ENCODE data around the gene MAML2. TPM values are rescaled to one million over a fixed set of nuclear protein-coding genes. Genes with fewer than 3 reads are reported as not detected.

MAML2 gene
- total and polyA plus RNA-seq, 2 experiments from 2014 or later = 2.0 to 7.1 TPM

DNA sequence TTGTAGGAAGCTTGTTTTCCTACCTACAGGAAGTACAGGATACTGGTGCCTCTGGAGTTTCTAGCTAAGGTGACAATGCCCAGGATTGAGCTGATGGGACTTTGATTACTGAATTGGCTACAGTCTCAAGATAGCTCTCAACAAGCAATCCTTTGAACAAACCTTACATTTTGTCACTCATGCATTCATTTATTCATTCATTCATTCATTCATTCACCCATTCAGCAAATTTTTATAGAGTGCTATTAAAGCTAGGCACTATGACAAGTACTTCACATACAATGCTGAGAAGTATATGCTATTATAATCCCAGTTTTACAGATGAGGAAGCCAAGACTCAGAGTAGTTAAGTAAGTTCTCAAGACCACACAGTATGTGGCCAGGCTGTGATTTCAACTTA is 316.0 kb downstream of the MAML2 start:
- TF ChIP-seq, protein P1, sequence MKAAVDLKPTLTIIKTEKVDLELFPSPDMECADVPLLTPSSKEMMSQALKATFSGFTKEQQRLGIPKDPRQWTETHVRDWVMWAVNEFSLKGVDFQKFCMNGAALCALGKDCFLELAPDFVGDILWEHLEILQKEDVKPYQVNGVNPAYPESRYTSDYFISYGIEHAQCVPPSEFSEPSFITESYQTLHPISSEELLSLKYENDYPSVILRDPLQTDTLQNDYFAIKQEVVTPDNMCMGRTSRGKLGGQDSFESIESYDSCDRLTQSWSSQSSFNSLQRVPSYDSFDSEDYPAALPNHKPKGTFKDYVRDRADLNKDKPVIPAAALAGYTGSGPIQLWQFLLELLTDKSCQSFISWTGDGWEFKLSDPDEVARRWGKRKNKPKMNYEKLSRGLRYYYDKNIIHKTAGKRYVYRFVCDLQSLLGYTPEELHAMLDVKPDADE (IDR thresholded peaks at IDR 0.05) = no peak
- no peak for TF ChIP-seq ZNF331 (CRISPR knock-in tag; IDR thresholded peaks at IDR 0.05; ENCODE audit: low read depth)
- TF ChIP-seq, protein P2, sequence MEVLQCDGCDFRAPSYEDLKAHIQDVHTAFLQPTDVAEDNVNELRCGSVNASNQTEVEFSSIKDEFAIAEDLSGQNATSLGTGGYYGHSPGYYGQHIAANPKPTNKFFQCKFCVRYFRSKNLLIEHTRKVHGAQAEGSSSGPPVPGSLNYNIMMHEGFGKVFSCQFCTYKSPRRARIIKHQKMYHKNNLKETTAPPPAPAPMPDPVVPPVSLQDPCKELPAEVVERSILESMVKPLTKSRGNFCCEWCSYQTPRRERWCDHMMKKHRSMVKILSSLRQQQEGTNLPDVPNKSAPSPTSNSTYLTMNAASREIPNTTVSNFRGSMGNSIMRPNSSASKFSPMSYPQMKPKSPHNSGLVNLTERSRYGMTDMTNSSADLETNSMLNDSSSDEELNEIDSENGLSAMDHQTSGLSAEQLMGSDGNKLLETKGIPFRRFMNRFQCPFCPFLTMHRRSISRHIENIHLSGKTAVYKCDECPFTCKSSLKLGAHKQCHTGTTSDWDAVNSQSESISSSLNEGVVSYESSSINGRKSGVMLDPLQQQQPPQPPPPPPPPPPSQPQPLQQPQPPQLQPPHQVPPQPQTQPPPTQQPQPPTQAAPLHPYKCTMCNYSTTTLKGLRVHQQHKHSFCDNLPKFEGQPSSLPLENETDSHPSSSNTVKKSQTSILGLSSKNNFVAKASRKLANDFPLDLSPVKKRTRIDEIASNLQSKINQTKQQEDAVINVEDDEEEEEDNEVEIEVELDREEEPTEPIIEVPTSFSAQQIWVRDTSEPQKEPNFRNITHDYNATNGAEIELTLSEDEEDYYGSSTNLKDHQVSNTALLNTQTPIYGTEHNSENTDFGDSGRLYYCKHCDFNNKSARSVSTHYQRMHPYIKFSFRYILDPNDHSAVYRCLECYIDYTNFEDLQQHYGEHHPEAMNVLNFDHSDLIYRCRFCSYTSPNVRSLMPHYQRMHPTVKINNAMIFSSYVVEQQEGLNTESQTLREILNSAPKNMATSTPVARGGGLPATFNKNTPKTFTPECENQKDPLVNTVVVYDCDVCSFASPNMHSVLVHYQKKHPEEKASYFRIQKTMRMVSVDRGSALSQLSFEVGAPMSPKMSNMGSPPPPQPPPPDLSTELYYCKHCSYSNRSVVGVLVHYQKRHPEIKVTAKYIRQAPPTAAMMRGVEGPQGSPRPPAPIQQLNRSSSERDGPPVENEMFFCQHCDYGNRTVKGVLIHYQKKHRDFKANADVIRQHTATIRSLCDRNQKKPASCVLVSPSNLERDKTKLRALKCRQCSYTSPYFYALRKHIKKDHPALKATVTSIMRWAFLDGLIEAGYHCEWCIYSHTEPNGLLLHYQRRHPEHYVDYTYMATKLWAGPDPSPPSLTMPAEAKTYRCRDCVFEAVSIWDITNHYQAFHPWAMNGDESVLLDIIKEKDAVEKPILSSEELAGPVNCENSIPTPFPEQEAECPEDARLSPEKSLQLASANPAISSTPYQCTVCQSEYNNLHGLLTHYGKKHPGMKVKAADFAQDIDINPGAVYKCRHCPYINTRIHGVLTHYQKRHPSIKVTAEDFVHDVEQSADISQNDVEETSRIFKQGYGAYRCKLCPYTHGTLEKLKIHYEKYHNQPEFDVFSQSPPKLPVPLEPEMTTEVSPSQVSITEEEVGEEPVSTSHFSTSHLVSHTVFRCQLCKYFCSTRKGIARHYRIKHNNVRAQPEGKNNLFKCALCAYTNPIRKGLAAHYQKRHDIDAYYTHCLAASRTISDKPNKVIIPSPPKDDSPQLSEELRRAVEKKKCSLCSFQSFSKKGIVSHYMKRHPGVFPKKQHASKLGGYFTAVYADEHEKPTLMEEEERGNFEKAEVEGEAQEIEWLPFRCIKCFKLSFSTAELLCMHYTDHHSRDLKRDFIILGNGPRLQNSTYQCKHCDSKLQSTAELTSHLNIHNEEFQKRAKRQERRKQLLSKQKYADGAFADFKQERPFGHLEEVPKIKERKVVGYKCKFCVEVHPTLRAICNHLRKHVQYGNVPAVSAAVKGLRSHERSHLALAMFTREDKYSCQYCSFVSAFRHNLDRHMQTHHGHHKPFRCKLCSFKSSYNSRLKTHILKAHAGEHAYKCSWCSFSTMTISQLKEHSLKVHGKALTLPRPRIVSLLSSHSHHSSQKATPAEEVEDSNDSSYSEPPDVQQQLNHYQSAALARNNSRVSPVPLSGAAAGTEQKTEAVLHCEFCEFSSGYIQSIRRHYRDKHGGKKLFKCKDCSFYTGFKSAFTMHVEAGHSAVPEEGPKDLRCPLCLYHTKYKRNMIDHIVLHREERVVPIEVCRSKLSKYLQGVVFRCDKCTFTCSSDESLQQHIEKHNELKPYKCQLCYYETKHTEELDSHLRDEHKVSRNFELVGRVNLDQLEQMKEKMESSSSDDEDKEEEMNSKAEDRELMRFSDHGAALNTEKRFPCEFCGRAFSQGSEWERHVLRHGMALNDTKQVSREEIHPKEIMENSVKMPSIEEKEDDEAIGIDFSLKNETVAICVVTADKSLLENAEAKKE (CRISPR knock-in tag; IDR thresholded peaks at IDR 0.05) = no peak
- TF ChIP-seq EZH2phosphoT487 (IDR thresholded peaks at IDR 0.05; ENCODE audit: unreplicated experiment) = no peak
- no peak for TF ChIP-seq ZNF114 (CRISPR knock-in tag; IDR thresholded peaks at IDR 0.05)
- no peak for TF ChIP-seq POLR2AphosphoS5 (IDR thresholded peaks at IDR 0.05; ENCODE audit: low read depth)
- TF ChIP-seq CREB1 (CRISPR knock-in tag; IDR thresholded peaks at IDR 0.05; ENCODE audit: low read depth) = no peak
- no peak for TF ChIP-seq JUNB (IDR thresholded peaks at IDR 0.05; ENCODE audit: unreplicated experiment)
- TF ChIP-seq EZH2 (IDR thresholded peaks at IDR 0.05; ENCODE audit: low read depth, unreplicated experiment) = no peak
- TF ChIP-seq, protein P3, sequence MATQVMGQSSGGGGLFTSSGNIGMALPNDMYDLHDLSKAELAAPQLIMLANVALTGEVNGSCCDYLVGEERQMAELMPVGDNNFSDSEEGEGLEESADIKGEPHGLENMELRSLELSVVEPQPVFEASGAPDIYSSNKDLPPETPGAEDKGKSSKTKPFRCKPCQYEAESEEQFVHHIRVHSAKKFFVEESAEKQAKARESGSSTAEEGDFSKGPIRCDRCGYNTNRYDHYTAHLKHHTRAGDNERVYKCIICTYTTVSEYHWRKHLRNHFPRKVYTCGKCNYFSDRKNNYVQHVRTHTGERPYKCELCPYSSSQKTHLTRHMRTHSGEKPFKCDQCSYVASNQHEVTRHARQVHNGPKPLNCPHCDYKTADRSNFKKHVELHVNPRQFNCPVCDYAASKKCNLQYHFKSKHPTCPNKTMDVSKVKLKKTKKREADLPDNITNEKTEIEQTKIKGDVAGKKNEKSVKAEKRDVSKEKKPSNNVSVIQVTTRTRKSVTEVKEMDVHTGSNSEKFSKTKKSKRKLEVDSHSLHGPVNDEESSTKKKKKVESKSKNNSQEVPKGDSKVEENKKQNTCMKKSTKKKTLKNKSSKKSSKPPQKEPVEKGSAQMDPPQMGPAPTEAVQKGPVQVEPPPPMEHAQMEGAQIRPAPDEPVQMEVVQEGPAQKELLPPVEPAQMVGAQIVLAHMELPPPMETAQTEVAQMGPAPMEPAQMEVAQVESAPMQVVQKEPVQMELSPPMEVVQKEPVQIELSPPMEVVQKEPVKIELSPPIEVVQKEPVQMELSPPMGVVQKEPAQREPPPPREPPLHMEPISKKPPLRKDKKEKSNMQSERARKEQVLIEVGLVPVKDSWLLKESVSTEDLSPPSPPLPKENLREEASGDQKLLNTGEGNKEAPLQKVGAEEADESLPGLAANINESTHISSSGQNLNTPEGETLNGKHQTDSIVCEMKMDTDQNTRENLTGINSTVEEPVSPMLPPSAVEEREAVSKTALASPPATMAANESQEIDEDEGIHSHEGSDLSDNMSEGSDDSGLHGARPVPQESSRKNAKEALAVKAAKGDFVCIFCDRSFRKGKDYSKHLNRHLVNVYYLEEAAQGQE (IDR thresholded peaks at IDR 0.05; ENCODE audit: unreplicated experiment) = no peak
- H4K20me1 ChIP-seq (replicated peaks; ENCODE audit: insufficient read depth) = no peaks in the 10 kb centered on the region
- ATAC-seq = no peak

More for the DNA sequence above, 316.0 kb downstream of the MAML2 start:
- Mint-ChIP-seq H3K36me3 (ENCODE audit: low read depth) (no peaks in the 10 kb centered on the region), H3K27me3 (ENCODE audit: insufficient read depth, low read depth, poor library complexity) (peaks cover 1% of the 10 kb centered on the region), H3K4me1 (no peaks in the 10 kb centered on the region), H3K4me3 (no peak overlapping the region), H3K9me3 (no peaks in the 10 kb centered on the region), H3K27ac (no peak overlapping the region)
- no peaks in the 10 kb centered on the region for H3K36me3 ChIP-seq (ENCODE audit: insufficient read depth)
- DNase-seq (ENCODE audit: low spot score) = no peak
- no peak overlapping the region for H3K4me2 ChIP-seq
- no peaks in the 10 kb centered on the region for H3K27me3 ChIP-seq (ENCODE audit: insufficient read depth)
- H3F3A ChIP-seq (replicated peaks; ENCODE audit: low read depth) = no peaks in the 10 kb centered on the region
- H3K9me2 ChIP-seq (ENCODE audit: insufficient read depth) = no peaks in the 10 kb centered on the region
- no peaks in the 10 kb centered on the region for H3K79me2 ChIP-seq (replicated peaks; ENCODE audit: insufficient read depth)
- H3K4me3 ChIP-seq = no peak overlapping the region
- no peak overlapping the region for H3K27ac ChIP-seq (ENCODE audit: low read depth)
- no peak overlapping the region for H2AFZ ChIP-seq
- no peaks in the 10 kb centered on the region for H3K4me1 ChIP-seq (ENCODE audit: insufficient read depth)

Measured in GM23338 (cell line).